Small intestine (tissue), 7 donors: ENCODE measurements around the gene REP15. TPM values are rescaled to one million over a fixed set of nuclear protein-coding genes. Genes with fewer than 3 reads are reported as not detected.

Source experiments
- DNase-seq, 2 donors: peaks; one replicate each; pipeline versions ENCODE4 v3.0.0 to v3.0.0-alpha.2; 2013
- FAIRE-seq: peaks from 2 replicates; lab custom pipeline; 2012; peaks lifted over from hg19 to GRCh38; lab: Jason Lieb, UNC
- H3K27ac ChIP-seq, 3 donors: one replicate each; pipeline ENCODE4 v1.5.1; 2013; ENCODE audit warnings: low read length in 2 of 3, mild to moderate bottlenecking in 2 of 3, control low read depth in 1 of 3, inconsistent platforms in 1 of 3, low read depth in 1 of 3, moderate library complexity in 1 of 3
- H3K27me3 ChIP-seq, 3 donors: one replicate each; pipeline ENCODE4 v1.6.1; 2013; ENCODE audit warnings: low read length in 3 of 3, inconsistent platforms in 1 of 3; ENCODE audit not compliant: control insufficient read depth in 3 of 3, insufficient read depth in 3 of 3
- H3K36me3 ChIP-seq, 3 donors: one replicate each; pipeline ENCODE4 v1.6.1; 2013; ENCODE audit warnings: low read length in 3 of 3, inconsistent platforms in 1 of 3, low read depth in 1 of 3, mild to moderate bottlenecking in 1 of 3, moderate library complexity in 1 of 3; ENCODE audit not compliant: control insufficient read depth in 3 of 3, insufficient read depth in 2 of 3
- H3K4me1 ChIP-seq, 3 donors: one replicate each; pipeline ENCODE4 v1.6.1; 2013; ENCODE audit warnings: low read length in 2 of 3, inconsistent platforms in 1 of 3, low read depth in 1 of 3, mild to moderate bottlenecking in 1 of 3, moderate library complexity in 1 of 3; ENCODE audit not compliant: control insufficient read depth in 3 of 3, insufficient read depth in 2 of 3
- H3K4me3 ChIP-seq, 3 donors: one replicate each; pipeline ENCODE4 v1.5.1; 2013; ENCODE audit warnings: low read length in 3 of 3, control low read depth in 1 of 3, inconsistent platforms in 1 of 3, low read depth in 1 of 3, mild to moderate bottlenecking in 1 of 3, moderate library complexity in 1 of 3
- H3K9me3 ChIP-seq, 2 donors: one replicate each; pipeline ENCODE4 v1.6.1; 2013; ENCODE audit warnings: low read depth in 1 of 2, low read length in 1 of 2; ENCODE audit not compliant: control insufficient read depth in 2 of 2, insufficient read depth in 1 of 2
- WGBS, 3 donors: extraction: QIAGEN DNeasy Blood & Tissue Kit; methylation state at CpG; one replicate each; pipeline ENCODE4 v1.1.7; 2013; 5-methylcytosine and 5-hydroxymethylcytosine counted together
- polyA plus RNA-seq, 4 donors: library from polyadenylated mRNA; stranded (reverse) in 3 of 4; unstranded in 1 of 4; fragments of 200-250 nt in 3 of 4; fragments of 120-200 nt in 1 of 4; gene quantifications; one replicate each; pipeline versions ENCODE4 v1.2.1 to v1.2.3, GENCODE V29; 2013
- donor health status: healthy with polysubstance abuse.
- donor health status: control.
- donor health status: control.
- donor health status: Bipolar disorder and iron deficiency.
- donor health status: healthy.

REP15 gene
- polyA plus RNA-seq, 4 donors, result 17.2 to 58.8 (median 30.1) TPM

DNA sequence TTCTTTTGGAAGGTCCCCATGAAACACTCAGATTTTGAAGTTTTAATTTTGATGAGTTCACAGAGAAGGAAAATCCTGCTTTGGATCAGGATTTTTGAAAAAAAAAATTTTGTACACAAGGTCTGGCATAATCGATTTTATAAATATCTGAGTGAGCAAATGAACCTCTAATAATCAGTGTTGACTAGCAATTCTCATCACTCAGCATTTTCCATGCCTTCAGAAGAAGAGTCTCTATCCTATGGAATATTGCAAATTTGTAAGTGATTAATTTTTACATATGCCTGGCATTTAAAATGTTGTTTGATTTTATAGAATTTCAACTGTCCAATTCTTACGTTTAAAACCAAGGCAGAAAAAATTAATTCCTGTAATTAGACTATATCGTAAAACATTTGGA is 30.5 kb upstream of the REP15 start:
- 75 to 86% (median 79%) methylated on average over 3 of the region's 3 CpGs for WGBS, 3 donors
- H3K27ac ChIP-seq, result no peak overlapping the region
- H3K9me3 ChIP-seq, result no peaks in the 10 kb centered on the region
- H3K36me3 ChIP-seq, result peaks cover 8 to 35% (median 10%) of the 10 kb centered on the region in 3 donors
- H3K27me3 ChIP-seq, result no peaks in the 10 kb centered on the region
- no peak overlapping the region for H3K4me3 ChIP-seq
- FAIRE-seq (no peak), DNase-seq (no peak)
- H3K4me1 ChIP-seq, result no peaks in the 10 kb centered on the region

DNA sequence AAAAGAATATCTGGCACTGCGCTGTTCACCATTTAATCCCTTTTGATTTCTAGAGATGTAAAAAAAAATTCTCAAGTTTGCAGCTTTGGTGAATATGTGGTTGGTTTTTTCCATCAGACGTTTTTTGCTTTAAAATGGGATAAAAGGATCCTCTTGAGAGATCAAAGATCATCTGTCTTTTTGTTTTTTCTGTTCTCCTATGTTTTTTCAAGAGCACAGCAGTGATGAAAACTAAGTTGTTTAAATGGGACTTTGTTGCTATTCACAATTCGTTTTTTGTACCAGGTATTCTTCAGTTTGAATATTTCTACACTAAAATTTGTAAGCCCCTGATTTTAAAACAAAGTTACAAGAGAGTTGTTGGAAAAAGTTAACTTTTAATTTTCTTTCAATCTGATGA is 29.7 kb upstream of the REP15 start:
- H3K27me3 ChIP-seq, result no peaks in the 10 kb centered on the region
- DNase-seq, result no peak
- no peak overlapping the region for H3K4me3 ChIP-seq
- H3K9me3 ChIP-seq, result no peaks in the 10 kb centered on the region
- H3K36me3 ChIP-seq, result peaks cover 2 to 28% (median 10%) of the 10 kb centered on the region in 3 donors
- no peaks in the 10 kb centered on the region for H3K4me1 ChIP-seq
- H3K27ac ChIP-seq, result no peak overlapping the region
- whole genome bisulfite sequencing, 3 donors, result 48 to 52% (median 51%) methylated on average over 3 of the region's 3 CpGs
- FAIRE-seq, result no peak

DNA sequence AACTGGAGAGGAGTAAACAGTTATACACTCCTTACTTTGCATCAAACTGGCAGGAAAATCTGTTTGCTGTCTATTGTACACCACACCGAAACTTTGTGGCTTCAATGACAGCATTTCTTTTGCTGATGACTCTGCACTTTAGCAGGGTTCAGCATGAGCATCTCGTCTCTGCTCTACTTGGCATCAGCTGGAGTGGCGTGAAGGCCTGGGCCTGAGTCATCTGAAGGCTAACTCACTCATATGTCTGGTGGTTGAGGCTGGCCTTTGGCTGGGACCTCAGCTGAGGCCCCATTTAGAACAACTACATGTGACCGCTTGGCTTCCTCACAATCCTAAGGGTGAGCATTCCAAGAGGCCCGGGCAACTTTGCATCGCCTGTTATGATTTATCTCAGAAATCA is 28.7 kb upstream of the REP15 start:
- FAIRE-seq, result no peak
- DNase-seq, result no peak
- Histone ChIP-seq H3K4me1 (no peaks in the 10 kb centered on the region), H3K9me3 (no peaks in the 10 kb centered on the region), H3K4me3 (no peak overlapping the region), H3K27ac (no peak overlapping the region), H3K36me3 (peaks cover 2 to 29% (median 10%) of the 10 kb centered on the region in 3 donors), H3K27me3 (no peaks in the 10 kb centered on the region)
- WGBS, 3 donors, result 87 to 95% (median 90%) methylated on average over 6 of the region's 6 CpGs

DNA sequence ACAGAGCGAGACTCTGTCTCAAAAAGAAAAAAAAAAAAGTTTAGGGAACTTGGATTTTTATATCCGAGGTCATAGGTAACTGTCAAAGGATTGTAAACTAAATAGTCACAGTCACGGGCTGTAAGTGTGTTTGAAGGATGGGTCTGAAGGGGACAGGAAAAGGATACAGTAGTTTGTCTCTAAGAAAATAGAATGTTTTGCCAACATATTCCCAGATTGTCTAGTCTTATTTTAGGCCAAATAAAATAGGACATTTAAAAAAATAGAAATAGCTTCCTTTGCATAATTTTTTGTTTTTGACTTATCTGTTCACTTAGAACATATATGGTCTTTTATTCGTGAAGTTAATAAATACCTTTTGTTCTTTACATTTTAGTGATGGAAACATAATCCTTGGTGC is 24.2 kb upstream of the REP15 start:
- DNase-seq (no peak), FAIRE-seq (no peak)
- H3K9me3 ChIP-seq, result no peaks in the 10 kb centered on the region
- no peak overlapping the region for H3K27ac ChIP-seq
- no peak overlapping the region for H3K4me3 ChIP-seq
- H3K36me3 ChIP-seq, result peaks cover 2 to 24% (median 6%) of the 10 kb centered on the region in 3 donors
- 79 to 91% (median 89%) methylated on average over 4 of the region's 4 CpGs for WGBS, 3 donors
- H3K27me3 ChIP-seq, result no peaks in the 10 kb centered on the region
- no peaks in the 10 kb centered on the region for H3K4me1 ChIP-seq

DNA sequence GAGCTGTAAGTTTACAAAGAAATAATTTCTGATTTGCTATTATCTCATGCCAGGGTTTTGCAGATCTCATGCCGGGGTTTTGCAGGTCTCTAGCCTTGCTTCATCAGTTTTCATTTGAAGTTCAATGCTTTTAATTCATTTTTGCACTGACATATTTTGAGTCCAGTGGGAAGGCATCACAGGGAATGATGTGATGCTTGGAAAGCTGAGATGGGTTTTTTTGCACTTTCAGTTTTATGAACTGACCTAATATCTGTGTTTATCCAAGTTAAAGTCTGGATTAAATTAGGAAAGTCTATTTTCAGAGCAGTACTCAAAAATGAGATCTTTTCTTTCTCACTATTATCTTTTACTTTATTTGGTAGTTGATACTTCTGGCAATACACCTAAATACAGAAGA is 23.6 kb upstream of the REP15 start:
- no peaks in the 10 kb centered on the region for H3K9me3 ChIP-seq
- H3K4me3 ChIP-seq, result no peak overlapping the region
- no peak for DNase-seq
- H3K27me3 ChIP-seq, result no peaks in the 10 kb centered on the region
- no peak for FAIRE-seq
- peaks cover under 1 to 24% (median 2%) of the 10 kb centered on the region in 3 donors for H3K36me3 ChIP-seq
- 84 to 94% (median 86%) methylated on average over 1 of the region's 1 CpG for WGBS, 3 donors
- no peak overlapping the region for H3K27ac ChIP-seq
- H3K4me1 ChIP-seq, result no peaks in the 10 kb centered on the region

DNA sequence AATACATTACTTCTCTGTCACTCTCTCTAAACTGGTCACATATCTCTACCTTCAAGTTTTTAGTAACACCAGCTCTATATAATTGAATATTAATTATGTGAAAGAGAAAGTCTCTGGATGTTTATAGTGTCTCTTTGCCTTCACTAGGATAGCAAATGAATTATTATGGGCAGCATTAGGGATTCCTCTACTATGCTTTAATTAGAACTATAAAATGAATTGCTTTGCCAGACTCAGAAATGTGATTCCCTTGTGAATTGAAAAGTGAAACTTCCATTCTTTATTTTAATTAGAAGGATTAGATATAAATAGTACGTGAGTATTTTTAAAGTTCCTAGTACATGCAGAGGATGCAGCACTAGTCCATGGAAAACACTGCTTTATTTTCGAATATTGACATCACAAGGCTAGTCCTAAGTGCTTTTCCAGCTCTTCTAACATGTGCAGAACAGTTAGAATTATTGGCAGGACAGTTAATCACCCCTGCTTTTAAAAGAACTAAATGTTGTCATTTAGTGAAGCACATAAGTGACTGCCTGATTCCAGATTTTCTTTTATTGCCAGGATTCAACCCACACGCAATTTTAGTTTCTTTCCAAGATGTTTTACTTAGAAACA is 23.0 kb upstream of the REP15 start:
- Histone ChIP-seq H3K4me3 (no peak overlapping the region), H3K9me3 (no peaks in the 10 kb centered on the region), H3K27me3 (no peaks in the 10 kb centered on the region), H3K27ac (no peak overlapping the region), H3K36me3 (peaks cover 0 to 18% (median 0%) of the 10 kb centered on the region in 3 donors), H3K4me1 (no peaks in the 10 kb centered on the region)
- WGBS, 3 donors, result 52 to 85% (median 70%) methylated on average over 3 of the region's 3 CpGs
- DNase-seq, result no peak
- no peak for FAIRE-seq

DNA sequence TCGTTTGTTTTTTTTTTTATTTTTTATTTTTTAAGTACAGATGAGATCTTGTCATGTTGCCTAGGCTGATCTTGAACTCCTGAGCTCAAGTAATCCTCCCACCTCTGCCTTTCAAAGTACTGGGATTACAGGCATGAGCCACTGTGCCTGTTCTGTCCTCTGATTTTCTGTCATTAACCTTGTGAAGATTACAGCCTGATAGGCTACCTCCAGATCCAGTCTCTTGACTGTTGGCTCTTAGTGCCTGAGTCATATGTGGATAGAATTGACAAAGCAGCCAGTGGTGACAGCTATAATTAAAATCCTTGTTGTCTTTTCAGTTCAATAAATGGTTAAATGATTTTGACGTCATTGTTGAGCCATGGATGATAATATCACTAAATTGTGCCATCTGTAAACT is 21.3 kb upstream of the REP15 start:
- no peak overlapping the region for H3K4me3 ChIP-seq
- H3K27me3 ChIP-seq, result no peaks in the 10 kb centered on the region
- 64 to 78% (median 76%) methylated on average over 2 of the region's 2 CpGs for WGBS, 3 donors
- peak in 1 of 2 donors; percentile 7 for DNase-seq
- H3K9me3 ChIP-seq, result no peaks in the 10 kb centered on the region
- H3K36me3 ChIP-seq, result peaks cover 0 to 19% (median 0%) of the 10 kb centered on the region in 3 donors
- no peak for FAIRE-seq
- no peak overlapping the region for H3K27ac ChIP-seq
- no peaks in the 10 kb centered on the region for H3K4me1 ChIP-seq

DNA sequence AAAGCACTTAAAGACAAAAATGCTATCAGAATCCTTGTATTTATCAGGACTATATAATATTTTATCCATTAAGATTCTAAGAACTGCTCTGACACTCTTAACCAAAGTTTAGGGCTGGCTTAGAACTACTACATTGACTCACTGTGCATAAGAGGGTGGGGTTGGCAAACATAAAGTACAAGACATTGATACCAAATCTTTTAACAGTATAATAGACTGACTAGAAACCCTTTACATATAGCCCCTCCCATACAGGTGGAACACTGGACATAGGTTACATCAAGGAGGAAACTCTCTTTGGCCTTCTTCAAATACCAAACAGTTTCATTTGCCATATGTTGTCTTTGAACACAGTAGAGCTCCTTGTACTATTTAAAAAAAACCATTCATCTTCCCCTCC is 15.6 kb upstream of the REP15 start:
- DNase-seq (peak; percentile 16 to 57), FAIRE-seq (no peak)
- no peaks in the 10 kb centered on the region for H3K9me3 ChIP-seq

DNA sequence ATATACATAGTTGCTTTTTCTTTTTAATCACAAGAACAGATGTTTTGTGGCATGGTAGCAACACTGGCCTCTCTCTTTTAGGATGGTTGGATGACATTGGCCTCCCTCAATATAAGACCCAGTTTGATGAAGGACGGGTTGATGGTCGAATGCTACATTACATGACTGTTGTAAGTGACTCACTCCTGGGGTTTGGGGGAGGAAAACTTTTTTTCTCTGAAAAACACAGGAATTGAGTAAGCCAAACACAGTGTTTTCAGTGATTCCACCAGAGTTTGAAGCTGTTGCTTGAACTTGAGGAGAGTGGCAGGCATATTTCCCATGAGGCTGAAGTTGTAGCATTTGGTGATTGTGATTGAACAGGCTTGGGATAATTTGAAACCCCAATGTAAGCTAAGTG is 13.7 kb upstream of the REP15 start:
- H3K36me3 ChIP-seq, result peaks cover 3 to 14% (median 4%) of the 10 kb centered on the region in 3 donors
- no peaks in the 10 kb centered on the region for H3K27me3 ChIP-seq
- no peaks in the 10 kb centered on the region for H3K9me3 ChIP-seq
- WGBS, 3 donors, result 95 to 99% (median 96%) methylated on average over 2 of the region's 2 CpGs
- no peak overlapping the region for H3K27ac ChIP-seq
- no peak for FAIRE-seq
- H3K4me3 ChIP-seq, result no peak overlapping the region
- DNase-seq, result no peak
- no peaks in the 10 kb centered on the region for H3K4me1 ChIP-seq

More for the DNA sequence above, 15.6 kb upstream of the REP15 start:
- no peaks in the 10 kb centered on the region for H3K4me1 ChIP-seq
- H3K27ac ChIP-seq, result no peak overlapping the region
- no peaks in the 10 kb centered on the region for H3K27me3 ChIP-seq
- no peak overlapping the region for H3K4me3 ChIP-seq
- H3K36me3 ChIP-seq, result peaks cover 3 to 23% (median 4%) of the 10 kb centered on the region in 3 donors
